ENCODE data around the gene KLHL29. TPM values are rescaled to one million over a fixed set of nuclear protein-coding genes. Genes with fewer than 3 reads are reported as not detected.

The KLHL29 gene
- polyA plus RNA-seq, 3 donors, result 0.03 TPM; not detected in 2

GRCh38 chr2:23509596-23510292 is 124.8 kb downstream of the KLHL29 start:
- WGBS (ENCODE audit: insufficient coverage), result 80% methylated on average over 1 of the region's 9 CpGs
- DNase-seq, result no peak
- no peaks in the 10 kb centered on the region for H3K36me3 Mint-ChIP-seq

GRCh38 chr2:23510471-23510870 is 125.5 kb downstream of the KLHL29 start:
- Mint-ChIP-seq H3K36me3 (no peaks in the 10 kb centered on the region), H3K27me3 (ENCODE audit: low read depth in 3 of 3) (peaks cover 20 to 41% (median 23%) of the 10 kb centered on the region in 3 donors), H3K4me3 (no peak overlapping the region), H3K4me1 (peaks cover 27% of the 10 kb centered on the region), H3K27ac (no peak overlapping the region), H3K9me3 (no peaks in the 10 kb centered on the region)
- H3K4me3 ChIP-seq (replicated peaks in 1 of 3; ENCODE audit: low read depth in 2 of 3, low read length in 3 of 3), result no peak overlapping the region
- H3K4me1 ChIP-seq (ENCODE audit: control insufficient read depth in 1 of 2, insufficient read depth in 2 of 2, low read length in 2 of 2), result peaks cover 20 to 21% of the 10 kb centered on the region in 2 donors
- no peaks in the 10 kb centered on the region for H3K36me3 ChIP-seq (replicated peaks in 1 of 2; ENCODE audit: control insufficient read depth in 1 of 2, insufficient read depth in 2 of 2, low read length in 2 of 2)
- no peak overlapping the region for H3K9ac ChIP-seq (ENCODE audit: insufficient read depth, low read length, poor library complexity, severe bottlenecking)
- intact Hi-C loops (cut with micrococcal nuclease), result no loop called here
- no peak for DNase-seq
- H3K27ac ChIP-seq (ENCODE audit: low read depth in 1 of 2, low read length in 2 of 2), result no peak overlapping the region
- peaks cover 0 to 3% of the 10 kb centered on the region in 2 donors for H3K27me3 ChIP-seq (ENCODE audit: control insufficient read depth in 2 of 2, insufficient read depth in 2 of 2, low read length in 2 of 2)
- H3K9me3 ChIP-seq (replicated peaks in 1 of 2; ENCODE audit: control insufficient read depth in 1 of 2, insufficient read depth in 1 of 2, low read length in 2 of 2), result no peaks in the 10 kb centered on the region
- 90% methylated on average over 2 of the region's 5 CpGs for WGBS (ENCODE audit: insufficient coverage)
- no peak for TF ChIP-seq CTCF (IDR thresholded peaks at IDR 0.05)
- no peak overlapping the region for H2AFZ ChIP-seq (ENCODE audit: insufficient read depth, low read depth, low read length, poor library complexity, severe bottlenecking)
- no peaks in the 10 kb centered on the region for H4K20me1 ChIP-seq (ENCODE audit: insufficient read depth, low read length)
- H3K79me2 ChIP-seq (ENCODE audit: insufficient read depth, low read length), result no peaks in the 10 kb centered on the region
- H3K4me2 ChIP-seq (replicated peaks; ENCODE audit: extremely low read depth, low read length, poor library complexity, severe bottlenecking), result no peak overlapping the region

More at GRCh38 chr2:23509596-23510292, 124.8 kb downstream of the KLHL29 start:
- H3K27me3 Mint-ChIP-seq (ENCODE audit: low read depth in 3 of 3), result peaks cover 23 to 39% (median 24%) of the 10 kb centered on the region in 3 donors
- H3K4me3 ChIP-seq (replicated peaks in 1 of 3; ENCODE audit: low read depth in 2 of 3, low read length in 3 of 3), result no peak overlapping the region
- H3K9ac ChIP-seq (ENCODE audit: insufficient read depth, low read length, poor library complexity, severe bottlenecking), result no peak overlapping the region
- H3K27me3 ChIP-seq (ENCODE audit: control insufficient read depth in 2 of 2, insufficient read depth in 2 of 2, low read length in 2 of 2), result peaks cover 0 to 4% of the 10 kb centered on the region in 2 donors
- no peaks in the 10 kb centered on the region for H3K36me3 ChIP-seq (replicated peaks in 1 of 2; ENCODE audit: control insufficient read depth in 1 of 2, insufficient read depth in 2 of 2, low read length in 2 of 2)
- H3K4me3 Mint-ChIP-seq, result peak overlapping the region in 1 of 2 donors; percentile 1
- H3K79me2 ChIP-seq (ENCODE audit: insufficient read depth, low read length), result no peaks in the 10 kb centered on the region
- H3K4me1 Mint-ChIP-seq, result peaks cover 27% of the 10 kb centered on the region
- TF ChIP-seq CTCF (IDR thresholded peaks at IDR 0.05), result no peak
- H4K20me1 ChIP-seq (ENCODE audit: insufficient read depth, low read length), result no peaks in the 10 kb centered on the region
- no peak overlapping the region for H3K27ac ChIP-seq (ENCODE audit: low read depth in 1 of 2, low read length in 2 of 2)
- intact Hi-C loops (cut with micrococcal nuclease), result no loop called here
- H3K4me1 ChIP-seq (ENCODE audit: control insufficient read depth in 1 of 2, insufficient read depth in 2 of 2, low read length in 2 of 2), result peaks cover 20 to 21% of the 10 kb centered on the region in 2 donors
- H3K9me3 ChIP-seq (replicated peaks in 1 of 2; ENCODE audit: control insufficient read depth in 1 of 2, insufficient read depth in 1 of 2, low read length in 2 of 2), result no peaks in the 10 kb centered on the region
- H3K27ac Mint-ChIP-seq, result no peak overlapping the region
- H3K4me2 ChIP-seq (replicated peaks; ENCODE audit: extremely low read depth, low read length, poor library complexity, severe bottlenecking), result no peak overlapping the region
- no peak overlapping the region for H2AFZ ChIP-seq (ENCODE audit: insufficient read depth, low read depth, low read length, poor library complexity, severe bottlenecking)
- H3K9me3 Mint-ChIP-seq, result peaks cover 0 to 1% (median 0%) of the 10 kb centered on the region in 7 donors
